HG03060 (cell line): ENCODE data around the gene GRK5.

ENCODE experiments used
- ATAC-seq: cut with Tn5 transposase; IDR thresholded peaks from one replicate; pipeline ENCODE4 v1.9.1; 2021; ENCODE audit warnings: low read depth, moderate number of reproducible peaks; ENCODE audit not compliant: unreplicated experiment

The GRK5 gene

DNA sequence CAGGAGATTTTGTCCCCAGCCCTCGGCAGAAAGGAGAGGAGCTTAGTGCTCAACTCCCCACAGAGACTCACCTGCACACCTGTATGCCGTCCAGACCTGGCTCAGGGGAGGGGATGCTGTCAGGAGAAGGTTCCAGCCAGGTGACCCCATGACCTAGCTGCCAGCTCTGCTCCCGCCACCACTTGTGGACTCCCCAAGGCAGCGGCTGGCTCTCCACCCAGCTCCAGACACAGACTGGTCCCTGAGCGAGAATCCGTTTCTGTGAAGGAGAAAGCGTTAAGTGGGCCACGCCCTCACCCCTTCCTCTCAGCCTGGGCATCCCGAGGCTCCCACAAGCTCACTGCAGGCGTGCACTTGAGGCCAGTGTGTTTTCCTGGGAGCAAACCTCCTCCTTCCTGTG is 258.7 kb downstream of the GRK5 start:
- ATAC-seq: no peak

DNA sequence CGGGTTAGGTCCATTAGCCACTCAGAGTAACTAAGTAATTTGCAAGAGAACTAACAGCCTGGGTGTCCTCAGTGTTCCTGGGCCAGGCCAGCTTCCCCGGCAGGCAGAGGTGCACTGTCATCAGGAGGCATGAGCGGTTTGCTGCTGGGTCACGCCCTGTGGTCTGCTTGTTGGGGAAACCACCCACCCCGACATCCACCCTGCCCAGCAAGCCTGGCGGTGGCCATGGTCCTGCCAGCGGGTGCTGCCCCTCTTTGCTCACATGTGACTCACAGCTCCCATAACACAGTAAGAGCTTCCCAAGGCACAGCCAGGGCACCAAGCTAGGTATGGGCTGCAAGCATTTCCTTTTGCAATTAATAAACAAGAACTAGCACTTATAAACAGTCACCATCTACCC is 259.3 kb downstream of the GRK5 start:
- no peak for ATAC-seq

DNA sequence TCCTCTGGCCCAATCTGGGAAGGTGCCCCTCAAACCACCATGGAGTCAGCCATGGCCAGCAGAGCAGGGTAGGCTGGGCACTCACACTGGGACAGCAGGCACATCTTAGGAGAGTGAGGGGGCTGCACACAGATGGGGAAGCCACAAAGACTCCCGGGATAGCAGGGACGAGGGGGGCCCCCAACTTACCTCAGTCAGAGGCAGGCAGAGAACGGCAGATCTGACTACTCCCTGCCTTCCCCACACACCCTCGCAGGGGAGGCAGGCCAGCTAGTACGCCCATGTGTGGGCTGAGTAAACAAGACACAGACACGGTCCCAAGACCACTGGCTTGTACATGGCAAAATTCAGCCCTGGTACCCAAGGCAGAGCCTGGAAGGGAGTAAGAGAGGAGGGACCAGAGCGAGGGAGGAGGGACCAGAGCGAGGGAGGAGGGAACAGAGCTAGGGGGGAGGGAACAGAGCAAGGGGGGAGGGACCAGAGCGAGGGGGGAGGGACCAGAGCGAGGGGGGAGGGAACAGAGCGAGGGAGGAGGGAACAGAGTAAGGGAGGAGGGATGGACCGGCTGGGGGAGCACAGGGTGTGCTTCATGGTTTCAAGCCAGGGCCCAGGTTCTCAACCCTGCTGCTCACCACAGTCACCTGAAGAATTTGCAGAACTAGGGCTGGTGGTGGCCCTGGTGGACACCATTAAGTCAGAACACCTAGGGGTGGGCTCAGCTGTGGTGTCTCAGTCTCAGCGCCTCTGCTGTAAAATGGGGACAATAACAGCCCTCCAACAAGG is 261.4 kb downstream of the GRK5 start:
- ATAC-seq: no peak

GRCh38 chr10:119469325-119469707 is 261.9 kb downstream of the GRK5 start:
- ATAC-seq: no peak

DNA sequence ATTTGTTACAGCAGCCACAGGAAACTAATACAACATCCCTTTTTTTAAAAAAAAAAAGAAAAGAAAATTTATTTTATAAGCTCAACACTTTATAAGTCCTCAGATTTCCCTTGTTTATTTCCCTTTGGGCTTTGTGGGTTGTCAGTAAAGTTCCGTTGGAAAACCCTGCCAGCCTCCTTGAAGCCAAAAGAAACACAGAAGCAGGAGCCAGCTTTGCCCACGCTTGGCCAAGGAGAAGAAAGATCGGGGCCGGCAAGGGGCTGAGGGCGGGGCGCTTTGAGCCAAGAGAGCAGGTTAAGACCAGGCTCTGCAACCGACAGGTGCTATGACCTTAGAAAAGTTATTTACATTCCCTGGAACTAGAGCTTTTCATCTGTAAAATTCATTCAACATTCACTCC is 262.5 kb downstream of the GRK5 start:
- ATAC-seq: no peak

GRCh38 chr10:119470920-119471702 is 263.7 kb downstream of the GRK5 start:
- ATAC-seq: no peak

DNA sequence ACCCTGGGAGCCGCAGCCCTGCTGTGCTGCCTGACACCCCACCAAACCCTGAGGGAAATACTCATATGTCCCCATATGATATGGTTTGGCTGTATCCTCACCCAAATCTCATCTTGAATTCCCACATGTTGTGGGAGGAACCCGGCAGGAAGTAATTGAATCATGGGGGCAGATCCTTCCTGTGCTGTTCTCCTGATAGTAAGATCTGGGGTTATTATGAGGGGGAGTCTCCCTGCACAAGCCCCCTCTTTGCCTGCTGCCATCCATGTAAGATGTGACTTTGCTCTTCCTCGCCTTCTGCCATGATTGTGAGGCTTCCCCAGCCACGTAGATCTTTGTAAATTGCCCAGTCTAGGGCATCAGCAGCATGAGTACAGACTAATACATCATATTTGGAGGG is 266.4 kb downstream of the GRK5 start:
- ATAC-seq: no peak

DNA sequence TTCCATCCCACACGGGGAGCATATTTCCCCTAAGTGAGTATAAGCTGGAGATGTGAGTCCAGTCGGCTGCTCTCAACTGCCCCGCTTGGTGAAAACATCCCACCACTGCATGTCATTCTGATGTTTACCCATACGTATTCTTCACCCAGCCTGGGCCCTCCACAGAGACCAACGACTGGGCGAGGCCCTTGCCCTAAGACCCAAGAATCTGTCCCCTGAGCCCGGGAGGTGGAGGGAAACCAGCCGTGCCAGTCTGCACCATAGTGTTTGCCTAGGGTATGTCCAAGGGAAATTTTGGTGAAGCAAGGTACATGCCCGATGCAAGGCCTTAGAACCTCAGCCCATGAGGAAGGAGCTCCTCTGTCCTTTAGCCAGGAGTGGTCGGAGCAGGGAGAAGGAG is 267.2 kb downstream of the GRK5 start:
- no peak for ATAC-seq

DNA sequence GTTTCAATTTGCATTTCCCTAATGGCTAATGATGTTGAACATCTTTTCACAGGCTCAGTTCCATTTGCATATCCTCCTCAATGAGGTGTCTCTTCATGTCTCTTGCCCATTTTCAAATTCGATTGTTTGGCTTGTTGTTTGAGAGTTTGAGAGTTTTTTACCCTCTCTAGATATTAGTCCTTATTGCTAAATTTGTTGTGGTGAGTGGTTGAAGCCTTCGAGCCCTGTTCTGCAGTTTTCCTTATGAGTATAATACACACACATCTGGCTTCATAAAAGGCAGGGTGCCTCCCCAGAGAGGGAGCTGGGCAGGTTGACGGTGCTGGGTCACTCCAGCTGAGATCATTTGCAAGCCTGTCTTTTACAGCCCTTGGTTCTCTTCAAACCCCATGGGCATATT is 270.1 kb downstream of the GRK5 start:
- ATAC-seq: peak; percentile 45

DNA sequence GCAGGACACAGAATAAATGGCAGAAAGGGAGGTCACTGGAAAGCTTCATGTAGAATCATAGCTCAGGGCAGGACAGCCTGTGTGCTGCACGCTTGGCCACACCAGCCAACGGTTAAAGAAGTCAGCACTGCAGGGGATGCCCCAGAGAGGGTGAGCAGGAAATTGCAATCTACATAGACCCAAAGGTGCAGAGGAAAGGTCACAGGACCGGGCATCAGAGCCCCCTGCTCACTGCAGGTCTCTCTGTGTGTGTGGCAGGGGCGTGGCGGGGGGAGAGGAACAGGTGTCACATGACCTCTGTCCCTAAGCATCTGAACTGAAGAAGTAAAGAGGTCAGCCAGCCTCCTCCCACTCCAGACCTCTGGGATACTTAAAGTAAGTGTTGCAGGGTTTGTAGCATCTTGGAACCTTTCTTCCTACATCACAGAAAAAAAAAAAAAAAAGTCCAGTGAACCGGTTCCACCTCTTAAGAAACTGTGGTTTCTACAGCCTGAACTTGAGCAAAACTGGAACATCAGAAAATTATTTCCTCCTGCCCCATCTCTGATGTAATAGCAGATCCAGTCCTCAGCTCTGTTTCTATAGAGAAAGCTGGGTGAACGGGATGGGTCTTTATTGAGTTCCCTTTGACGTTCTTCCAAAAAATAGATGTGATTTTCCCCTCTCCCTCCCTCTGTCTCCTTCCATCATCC is 270.9 kb downstream of the GRK5 start:
- peak; percentile 69 for ATAC-seq

DNA sequence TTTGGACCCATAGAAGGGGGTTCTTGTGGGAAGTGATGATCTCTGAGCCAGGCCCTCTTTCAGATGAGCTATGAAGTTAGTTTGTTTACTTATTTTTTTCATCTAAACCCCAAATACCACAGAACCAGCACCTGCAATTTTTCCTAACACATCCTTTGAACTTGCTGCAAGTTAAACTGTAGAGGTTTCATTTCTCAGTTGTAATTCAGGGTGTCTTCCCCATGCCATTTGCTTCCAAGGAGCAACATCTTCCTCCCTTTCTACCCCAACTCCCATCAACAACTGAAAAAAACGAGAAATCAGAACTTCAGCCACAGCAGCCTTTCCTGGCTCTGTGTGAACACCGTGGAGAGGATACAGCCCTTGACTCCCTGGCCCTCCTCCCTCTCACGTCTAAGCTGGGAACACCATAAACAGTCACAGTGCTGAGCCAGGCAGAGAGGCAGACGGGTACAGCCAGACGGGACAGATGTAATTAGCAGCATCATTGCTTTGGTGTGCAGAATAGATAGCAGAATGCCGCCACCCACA is 271.5 kb downstream of the GRK5 start:
- no peak for ATAC-seq

DNA sequence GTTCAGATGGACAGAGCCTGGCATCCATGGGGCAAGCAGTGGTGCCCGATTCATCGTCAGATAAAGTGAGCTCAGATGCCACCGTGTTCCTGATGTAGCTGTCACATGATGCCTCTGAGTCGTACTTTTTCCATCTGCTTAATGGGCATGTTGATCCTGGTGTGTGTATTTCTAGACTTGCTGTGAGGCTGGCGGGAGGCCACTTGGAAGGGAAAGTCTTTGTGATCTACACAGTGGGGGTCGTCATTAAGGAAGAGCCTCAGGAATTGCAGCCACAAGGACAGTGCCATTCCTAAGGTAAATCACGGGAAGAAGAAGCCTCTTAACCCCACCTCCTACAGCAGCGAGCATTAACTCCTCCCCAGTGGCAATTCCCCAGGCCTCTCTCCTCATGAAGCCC is 272.2 kb downstream of the GRK5 start:
- ATAC-seq: no peak

GRCh38 chr10:119480667-119481066 is 273.3 kb downstream of the GRK5 start:
- ATAC-seq: no peak

- ATAC-seq: no peak
Observed at GRCh38 chr10:119481781-119482426, 274.5 kb downstream of the GRK5 start.

DNA sequence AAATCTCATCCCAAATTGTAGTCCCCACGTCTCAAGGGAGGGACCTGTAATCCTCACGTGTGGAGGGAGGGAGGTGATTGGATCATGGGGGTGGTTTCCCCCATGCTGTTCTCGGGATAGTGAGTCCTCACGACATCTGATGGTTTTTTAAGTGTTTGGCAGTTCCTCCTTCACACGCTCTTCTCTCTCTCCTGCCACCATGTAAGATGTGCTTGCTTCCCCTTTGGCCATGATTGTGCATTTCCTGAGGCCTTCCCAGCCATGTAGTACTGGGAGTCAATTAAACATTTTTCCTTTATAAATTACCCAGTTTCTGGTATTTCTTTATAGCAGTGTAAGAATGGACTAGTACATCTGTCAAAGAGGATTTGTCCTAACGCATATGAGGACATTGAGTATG is 275.6 kb downstream of the GRK5 start:
- no peak for ATAC-seq

DNA sequence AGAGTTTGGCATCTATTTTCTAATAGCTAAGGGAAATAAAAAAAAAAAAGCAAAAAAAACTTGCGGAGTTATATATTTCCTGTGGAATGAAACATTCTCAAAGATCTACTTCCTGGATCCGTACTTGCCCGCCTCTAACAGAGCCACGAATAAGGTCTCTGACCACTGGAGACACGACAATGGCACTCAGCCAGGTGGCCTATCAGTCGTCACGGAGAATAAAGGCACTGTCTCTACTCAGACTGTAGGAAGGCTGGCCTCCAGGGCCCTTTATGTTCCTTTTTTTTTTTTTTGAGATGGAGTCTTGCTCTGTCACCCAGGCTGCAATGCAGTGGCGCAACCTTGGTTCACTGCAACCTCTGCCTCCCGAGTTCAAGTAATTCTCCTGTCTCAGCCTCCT is 276.5 kb downstream of the GRK5 start:
- ATAC-seq: no peak

DNA sequence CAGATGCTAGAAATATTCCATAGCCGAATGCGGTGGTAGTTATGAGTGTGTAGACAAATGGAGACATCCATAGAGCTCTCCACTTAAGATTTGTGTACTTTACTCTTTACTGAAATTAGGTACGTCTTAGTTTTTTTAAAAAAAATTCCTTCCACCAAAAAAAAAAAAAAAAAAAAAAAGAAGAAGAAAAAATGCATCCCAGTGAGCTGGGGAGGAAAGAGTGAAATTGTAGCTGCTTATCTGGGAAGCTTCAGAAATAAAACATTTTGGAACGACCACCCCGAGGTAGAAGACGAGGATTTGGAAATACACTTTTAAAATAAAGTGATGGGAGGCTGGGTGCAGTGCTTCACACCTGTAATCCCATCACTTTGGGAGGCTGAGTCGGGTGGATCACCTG is 281.3 kb downstream of the GRK5 start:
- no peak for ATAC-seq

DNA sequence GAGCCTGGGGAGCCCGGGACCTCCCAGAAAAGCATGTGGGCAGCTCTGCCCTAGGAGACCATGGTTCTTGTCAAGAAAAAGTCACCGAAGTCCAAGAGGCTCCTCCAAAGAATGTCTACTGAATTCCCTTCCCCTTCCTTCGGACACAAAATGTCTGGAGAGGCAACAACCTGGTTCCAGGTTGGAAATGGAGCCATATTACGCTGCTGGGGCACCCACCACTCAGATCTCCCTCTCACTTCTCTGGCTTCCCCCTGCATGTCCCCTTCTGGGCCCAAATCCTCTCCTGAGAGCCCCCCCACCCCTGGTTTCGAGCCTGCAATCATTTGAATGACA is 282.6 kb downstream of the GRK5 start:
- ATAC-seq: no peak

DNA sequence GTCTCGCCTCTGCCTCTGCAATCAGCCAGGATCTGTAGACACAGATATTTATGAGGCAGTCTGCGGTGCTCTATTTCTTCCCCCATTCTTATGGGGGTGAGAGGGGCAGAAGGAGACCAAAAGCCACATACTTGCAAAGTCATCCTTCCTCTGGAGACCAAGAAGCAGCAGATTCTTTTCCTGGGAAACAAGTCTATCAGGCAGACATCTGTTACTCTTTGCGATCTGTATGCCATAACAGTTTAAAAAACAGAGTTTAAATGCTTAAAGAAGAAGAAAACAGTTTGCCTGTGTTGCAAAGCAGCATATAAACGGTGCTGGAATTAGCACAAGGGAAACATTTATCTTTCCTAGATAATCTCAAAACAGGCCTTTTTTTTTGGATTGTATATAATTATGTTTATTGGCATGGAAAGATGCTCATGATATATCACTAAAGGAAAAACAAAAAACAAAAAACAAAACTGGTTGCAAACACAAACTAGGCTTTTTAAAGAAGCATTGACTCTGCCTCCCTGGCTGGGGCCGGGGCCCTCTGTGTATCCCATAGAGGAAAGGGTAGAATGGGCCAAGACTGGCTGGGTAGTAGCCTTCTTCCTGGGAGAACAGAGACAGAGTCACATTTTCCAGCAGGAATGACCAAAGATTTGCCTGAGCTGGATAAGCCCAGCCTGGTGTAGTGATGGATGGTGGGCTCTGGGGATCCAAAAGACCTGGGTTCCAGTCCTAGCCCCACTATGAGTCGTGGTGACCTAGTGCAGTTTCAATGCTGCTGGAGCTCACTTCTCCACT is 284.8 kb downstream of the GRK5 start:
- no peak for ATAC-seq

- ATAC-seq: no peak
Observed at GRCh38 chr10:119493155-119493554, 285.8 kb downstream of the GRK5 start.
